Activated naive CD8-positive, alpha-beta T cell (primary cell): ENCODE measurements around the gene IPO4.

Experiments
- H3K27ac Mint-ChIP-seq: one replicate; pipeline ENCODE4 v1.8.0; 2021; ENCODE audit warnings: mixed read lengths
- H3K27me3 Mint-ChIP-seq: one replicate; pipeline ENCODE4 v1.8.0; 2021; ENCODE audit warnings: mixed read lengths
- H3K36me3 Mint-ChIP-seq: one replicate; pipeline ENCODE4 v1.8.0; 2021; ENCODE audit warnings: mixed read lengths
- H3K4me1 Mint-ChIP-seq: one replicate; pipeline ENCODE4 v1.8.0; 2021; ENCODE audit warnings: low read depth, mixed read lengths
- H3K4me3 Mint-ChIP-seq: one replicate; pipeline ENCODE4 v1.8.0; 2021; ENCODE audit warnings: mild to moderate bottlenecking, mixed read lengths
- H3K9me3 Mint-ChIP-seq: one replicate; pipeline ENCODE4 v1.8.0; 2021; ENCODE audit warnings: low read depth, mixed read lengths

IPO4 gene

DNA sequence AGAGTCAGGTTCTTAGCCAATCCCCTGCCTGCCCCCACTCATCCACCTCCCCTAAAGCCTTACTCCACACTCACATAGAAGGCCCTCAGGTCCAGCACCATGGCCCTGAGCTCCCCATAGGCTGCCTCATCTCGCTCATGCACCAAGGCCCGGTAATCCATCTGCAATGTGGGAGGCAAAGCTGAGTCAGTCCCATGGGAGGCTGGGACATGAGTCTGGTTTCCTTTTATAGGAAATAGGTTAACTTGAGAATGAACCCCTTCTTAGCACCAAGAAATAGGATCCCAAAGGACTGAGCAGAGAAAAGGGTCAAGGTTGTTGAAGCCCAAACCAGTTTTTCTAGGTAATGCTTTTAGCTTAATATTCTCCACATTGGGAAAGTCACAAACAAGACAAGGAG lies 45.1 kb downstream of the IPO4 start:
- Mint-ChIP-seq H3K36me3 (peaks cover 16% of the 10 kb centered on the region), H3K9me3 (no peaks in the 10 kb centered on the region), H3K4me3 (peak overlapping the region; percentile 68), H3K27me3 (no peaks in the 10 kb centered on the region), H3K4me1 (peaks cover 59% of the 10 kb centered on the region), H3K27ac (peak overlapping the region; percentile 78)

GRCh38 chr14:24141097-24141880 lies 47.3 kb downstream of the IPO4 start, which contains the start of gene EMC9:
EMC9 (minus strand) TSS chr14:24141591; CDS start chr14:24141304, 287 bp downstream.
- peaks cover 69% of the 10 kb centered on the region for H3K4me1 Mint-ChIP-seq

DNA sequence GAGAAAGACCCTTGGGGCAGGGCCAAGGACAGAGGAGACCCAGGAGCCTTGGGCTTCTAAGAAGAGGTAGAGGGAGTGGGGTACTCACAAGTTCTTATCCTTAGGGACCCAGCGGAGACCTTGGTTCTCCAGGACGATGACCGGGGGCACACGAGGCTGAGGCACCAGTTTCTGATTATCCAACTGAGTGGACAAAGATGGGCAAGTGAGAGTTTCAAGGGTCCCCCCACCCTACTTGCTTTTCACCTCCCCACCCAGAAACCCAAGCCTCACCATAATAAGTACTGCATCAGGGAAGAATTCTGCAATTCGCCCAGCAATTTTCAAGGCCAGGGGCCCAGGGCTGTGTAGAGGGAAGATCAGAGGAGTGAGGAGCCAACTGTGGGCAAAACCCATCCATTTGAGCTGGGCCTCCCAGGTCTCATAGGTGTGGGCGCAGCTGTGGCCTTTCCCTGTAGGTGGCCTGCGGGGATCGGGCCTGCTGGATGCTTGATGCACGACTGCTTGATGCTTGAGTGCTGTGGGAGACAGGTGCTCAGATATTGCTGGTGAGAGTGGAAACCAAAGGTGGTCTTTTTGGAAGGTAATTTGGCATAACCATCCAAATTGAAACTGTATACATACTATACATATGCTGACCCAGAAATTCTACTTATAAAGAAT lies 49.2 kb downstream of the IPO4 start:
- Mint-ChIP-seq H3K36me3 (peaks cover 13% of the 10 kb centered on the region), H3K4me3 (peak overlapping the region; percentile 97), H3K27ac (peak overlapping the region; percentile 70), H3K4me1 (peaks cover 63% of the 10 kb centered on the region), H3K27me3 (no peaks in the 10 kb centered on the region), H3K9me3 (no peaks in the 10 kb centered on the region)

More at GRCh38 chr14:24141097-24141880, 47.3 kb downstream of the IPO4 start, which contains the start of gene EMC9:
- Mint-ChIP-seq H3K4me3 (peak within 1 kb of the TSS; percentile 97), H3K9me3 (no peaks in the 10 kb centered on the region), H3K27ac (peak within 1 kb of the TSS; percentile 93), H3K27me3 (no peaks in the 10 kb centered on the region), H3K36me3 (peaks cover 22% of the 10 kb centered on the region)

GRCh38 chr14:24138396-24139271 lies 50.0 kb downstream of the IPO4 start:
- Mint-ChIP-seq H3K36me3 (peaks cover 11% of the 10 kb centered on the region), H3K27ac (peak overlapping the region; percentile 61), H3K4me3 (peak overlapping the region; percentile 97), H3K27me3 (no peaks in the 10 kb centered on the region), H3K9me3 (no peaks in the 10 kb centered on the region), H3K4me1 (peaks cover 59% of the 10 kb centered on the region)

GRCh38 chr14:24137529-24138395 lies 50.9 kb downstream of the IPO4 start:
- Mint-ChIP-seq H3K4me1 (peaks cover 56% of the 10 kb centered on the region), H3K36me3 (peaks cover 9% of the 10 kb centered on the region), H3K4me3 (peak overlapping the region; percentile 91), H3K27ac (peak overlapping the region; percentile 93), H3K9me3 (no peaks in the 10 kb centered on the region), H3K27me3 (no peaks in the 10 kb centered on the region)

DNA sequence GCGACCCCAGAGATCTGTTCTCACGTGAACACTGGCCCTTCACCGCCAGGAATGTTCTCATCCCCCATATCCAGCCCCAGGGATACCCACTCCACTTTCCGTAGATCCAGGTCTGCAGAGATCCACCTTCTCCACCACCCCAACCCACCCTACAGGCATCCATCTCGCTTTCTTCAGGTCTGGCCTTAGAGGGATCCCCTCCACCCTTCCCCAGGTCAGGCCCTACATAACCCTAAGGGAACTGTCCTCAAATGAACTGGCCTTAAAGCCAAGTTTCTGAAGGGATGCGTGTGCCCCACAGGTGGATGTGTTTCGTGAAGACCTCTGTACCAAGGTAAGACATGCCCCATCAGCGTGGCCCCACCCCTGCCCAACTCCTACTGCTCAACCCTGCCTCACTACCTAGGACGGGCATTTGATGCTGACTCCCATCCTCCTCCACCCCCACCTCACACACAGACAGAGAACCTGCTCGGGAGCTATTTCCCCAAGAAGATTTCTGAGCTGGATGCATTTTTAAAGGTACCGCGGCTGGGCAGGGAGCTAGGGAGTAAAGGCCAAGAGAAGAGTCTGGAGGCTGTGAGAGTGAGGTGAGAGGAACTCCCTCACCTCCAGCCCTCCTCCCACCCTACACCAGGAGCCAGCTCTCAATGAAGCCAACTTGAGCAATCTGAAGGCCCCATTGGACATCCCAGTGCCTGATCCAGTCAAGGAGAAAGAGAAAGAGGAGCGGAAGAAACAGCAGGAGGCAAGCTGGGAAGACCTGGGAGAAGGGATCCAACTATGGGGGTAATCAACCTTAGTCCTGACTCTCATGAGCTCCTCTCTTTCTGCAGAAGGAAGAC lies 51.7 kb downstream of the IPO4 start:
- H3K36me3 Mint-ChIP-seq: peaks cover 9% of the 10 kb centered on the region
- peak overlapping the region; percentile 91 for H3K4me3 Mint-ChIP-seq
- H3K27me3 Mint-ChIP-seq: no peaks in the 10 kb centered on the region
- H3K27ac Mint-ChIP-seq: peak overlapping the region; percentile 93
- H3K9me3 Mint-ChIP-seq: no peaks in the 10 kb centered on the region
- peaks cover 58% of the 10 kb centered on the region for H3K4me1 Mint-ChIP-seq

DNA sequence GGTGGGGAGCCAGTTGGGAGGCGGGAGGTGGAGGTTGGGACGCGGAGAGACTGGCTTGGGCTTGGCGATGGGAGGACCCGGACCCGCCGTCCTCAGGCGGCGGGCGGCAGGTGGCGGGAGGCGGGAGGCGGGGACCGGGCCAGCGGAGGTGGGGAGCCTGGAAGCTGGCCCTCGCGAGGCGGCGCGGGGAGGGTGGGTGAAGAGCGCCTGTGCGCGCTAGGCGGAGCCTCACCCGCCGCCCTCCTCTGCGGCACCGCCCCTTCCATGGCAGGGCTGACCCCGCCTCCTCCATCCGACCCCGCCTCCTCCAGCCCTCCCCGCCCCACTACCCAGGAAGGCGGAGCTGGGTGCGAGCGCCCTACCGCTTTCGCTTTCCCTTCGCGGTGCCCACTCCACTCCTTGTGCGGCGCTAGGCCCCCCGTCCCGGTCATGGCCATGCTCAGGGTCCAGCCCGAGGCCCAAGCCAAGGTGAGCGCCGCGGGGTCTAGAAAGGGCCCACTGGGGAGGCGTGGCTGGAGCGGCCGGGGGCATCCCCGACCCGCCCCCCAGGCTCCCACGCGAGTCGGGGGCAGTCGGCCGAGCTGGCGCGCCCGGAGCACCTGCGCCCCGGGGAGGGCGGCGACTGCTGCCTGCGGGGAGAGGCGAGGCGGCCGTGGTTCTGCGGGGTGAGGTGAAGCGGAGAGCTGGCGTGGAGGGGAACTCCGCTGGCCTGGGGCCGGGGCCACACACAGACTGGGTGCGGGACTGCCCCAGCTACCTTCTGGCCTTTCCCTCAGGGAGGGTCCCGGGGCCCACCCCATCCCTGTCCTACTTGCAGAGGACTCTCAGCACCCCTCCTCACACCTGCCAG lies 52.6 kb downstream of the IPO4 start, which contains the start of gene PSME1:
Gene PSME1, plus strand, starts transcription at position 361 of the 850 bp plus-strand sequence. Its CDS starts 69 bp downstream, at position 430.
- H3K36me3 Mint-ChIP-seq: peaks cover 9% of the 10 kb centered on the region
- no peaks in the 10 kb centered on the region for H3K9me3 Mint-ChIP-seq
- H3K4me3 Mint-ChIP-seq: peak within 1 kb of the TSS; percentile 96
- H3K27ac Mint-ChIP-seq: peak within 1 kb of the TSS; percentile 93
- H3K4me1 Mint-ChIP-seq: peaks cover 59% of the 10 kb centered on the region
- H3K27me3 Mint-ChIP-seq: no peaks in the 10 kb centered on the region

- Mint-ChIP-seq H3K36me3 (peaks cover 9% of the 10 kb centered on the region), H3K9me3 (no peaks in the 10 kb centered on the region), H3K27ac (peak overlapping the region; percentile 91), H3K27me3 (no peaks in the 10 kb centered on the region), H3K4me1 (peaks cover 59% of the 10 kb centered on the region), H3K4me3 (peak overlapping the region; percentile 96)
These were observed 53.1 kb downstream of the IPO4 start for GRCh38 chr14:24135584-24135833.

- peaks cover 9% of the 10 kb centered on the region for H3K36me3 Mint-ChIP-seq
- H3K27ac Mint-ChIP-seq: no peak overlapping the region
- peaks cover 45% of the 10 kb centered on the region for H3K4me1 Mint-ChIP-seq
- H3K27me3 Mint-ChIP-seq: no peaks in the 10 kb centered on the region
- no peaks in the 10 kb centered on the region for H3K9me3 Mint-ChIP-seq
- H3K4me3 Mint-ChIP-seq: no peak overlapping the region
These were observed 54.9 kb downstream of the IPO4 start for GRCh38 chr14:24133735-24134134.

- Mint-ChIP-seq H3K27ac (peak overlapping the region; percentile 89), H3K36me3 (peaks cover 6% of the 10 kb centered on the region), H3K4me3 (peak overlapping the region; percentile 42), H3K27me3 (no peaks in the 10 kb centered on the region), H3K4me1 (peaks cover 38% of the 10 kb centered on the region), H3K9me3 (no peaks in the 10 kb centered on the region)
These were observed 55.6 kb downstream of the IPO4 start for GRCh38 chr14:24132976-24133375.

DNA sequence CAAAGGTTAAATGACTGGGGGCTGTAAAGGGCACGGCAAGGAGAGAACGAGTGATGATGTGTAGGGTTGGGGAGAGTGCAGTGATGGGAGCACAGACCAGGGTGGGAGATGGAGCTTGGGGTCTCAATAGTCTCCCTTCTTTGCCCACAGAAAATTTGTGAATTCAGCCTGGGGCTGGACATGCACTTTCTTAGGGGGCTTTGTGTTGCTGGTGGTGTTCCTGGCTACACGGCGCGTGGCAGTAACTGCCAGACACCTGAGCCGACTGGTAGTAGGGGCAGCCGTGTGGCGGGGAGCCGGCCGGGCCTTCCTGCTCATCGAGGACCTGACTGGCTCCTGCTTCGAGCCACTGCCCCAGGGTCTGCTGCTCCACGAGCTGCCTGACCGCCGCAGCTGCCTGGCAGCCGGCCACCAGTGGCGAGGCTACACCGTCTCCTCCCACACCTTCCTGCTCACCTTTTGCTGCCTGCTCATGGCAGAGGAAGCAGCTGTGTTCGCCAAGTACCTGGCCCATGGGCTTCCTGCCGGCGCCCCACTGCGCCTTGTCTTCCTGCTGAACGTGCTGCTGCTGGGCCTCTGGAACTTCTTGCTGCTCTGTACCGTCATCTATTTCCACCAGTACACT lies 56.4 kb downstream of the IPO4 start:
- peak overlapping the region; percentile 42 for H3K4me3 Mint-ChIP-seq
- no peaks in the 10 kb centered on the region for H3K9me3 Mint-ChIP-seq
- no peaks in the 10 kb centered on the region for H3K27me3 Mint-ChIP-seq
- H3K36me3 Mint-ChIP-seq: peaks cover 5% of the 10 kb centered on the region
- peak overlapping the region; percentile 89 for H3K27ac Mint-ChIP-seq
- H3K4me1 Mint-ChIP-seq: peaks cover 35% of the 10 kb centered on the region

- Mint-ChIP-seq H3K9me3 (no peaks in the 10 kb centered on the region), H3K27me3 (no peaks in the 10 kb centered on the region), H3K4me3 (no peak overlapping the region), H3K4me1 (peaks cover 29% of the 10 kb centered on the region), H3K36me3 (no peaks in the 10 kb centered on the region), H3K27ac (peak overlapping the region; percentile 89)
These were observed 57.1 kb downstream of the IPO4 start for GRCh38 chr14:24131549-24131966.
